H1 (cell line): ENCODE data around the gene PDE3A. TPM values are rescaled to one million over a fixed set of nuclear protein-coding genes. Genes with fewer than 3 reads are reported as not detected.

Experiments
- ATF2 ChIP-seq: IDR thresholded peaks from 2 replicates; pipeline ENCODE4 v1.6.1; 2012; ENCODE audit warnings: low read length, inconsistent platforms
- CBX8 ChIP-seq: fragments of 300-800, 300-1000 bp; sonication (generic); IDR thresholded peaks from 2 replicates; pipeline ENCODE4 v1.7.1; 2016; ENCODE audit warnings: low read depth, low read length, borderline replicate concordance
- CTCF ChIP-seq, 3 experiments: IDR thresholded peaks; 1 replicate in 2 of 3; 2 replicates in 1 of 3; pipeline versions ENCODE4 v1.5.1 to v1.6.1; 2011; ENCODE audit warnings: low read length in 3 of 3, mild to moderate bottlenecking in 3 of 3, inconsistent platforms in 2 of 3, low read depth in 1 of 3, moderate library complexity in 1 of 3; ENCODE audit not compliant: insufficient read depth in 1 of 3; ENCODE audit errors: control extremely low read depth in 1 of 3
- SIX5 ChIP-seq: IDR thresholded peaks from 2 replicates; pipeline ENCODE4 v1.6.1; 2011; ENCODE audit warnings: mild to moderate bottlenecking, low read depth, low read length
- SP2 ChIP-seq: IDR thresholded peaks from 2 replicates; pipeline ENCODE4 v1.6.1; 2012; ENCODE audit warnings: mild to moderate bottlenecking, low read length, inconsistent platforms
- TCF12 ChIP-seq: IDR thresholded peaks from 2 replicates; pipeline ENCODE4 v1.6.1; 2011; ENCODE audit warnings: low read depth, mild to moderate bottlenecking, low read length
- polyA plus RNA-seq, 7 experiments: library from polyadenylated mRNA; depleted of rRNA in 3 of 7; stranded (reverse) in 5 of 7; unstranded in 2 of 7; fragments of >200 nt in 5 of 7; fragments of 200-250 nt in 2 of 7; gene quantifications; 1 replicate in 5 of 7; 2 replicates in 1 of 7; 4 replicates in 1 of 7; pipeline versions ENCODE4 v1.2.1 to v1.2.3, GENCODE V29; 2011 to 2013; ENCODE audit warnings: missing spikeins in 2 of 7, mixed read lengths in 2 of 7
- total RNA-seq: library from RNA; stranded (reverse); fragmentation: NEBNext Ultra II Directional; extraction: Animal tissue kit (Norgen Biotek cat#: 25700); gene quantifications from 2 replicates; pipeline ENCODE4 v1.2.1, GENCODE V29; 2021

PDE3A gene
- total and polyA plus RNA-seq, 2 of the 8 experiments (the other 6 are each of a cell fraction or from before 2014, with no cell fraction given) = 1.4 to 3.4 TPM

GRCh38 chr12:20588042-20588441 is 219.7 kb downstream of the PDE3A start (continued):
- TF ChIP-seq CTCF (IDR thresholded peaks at IDR 0.05; ENCODE audit: control extremely low read depth in 1 of 3, insufficient read depth in 1 of 3, low read depth in 1 of 3, low read length in 3 of 3) = no peak
- no peak for TF ChIP-seq TCF12
- TF ChIP-seq ATF2 = no peak
- TF ChIP-seq SP2 = no peak
- TF ChIP-seq CBX8 = no peak
- TF ChIP-seq SIX5 = no peak
